SKM-1 treated with dmso at 0.1 percent for 144 hours (cell line): ENCODE measurements around the gene WASHC4.

Experiments
- DNase-seq: peaks from one replicate; lab custom pipeline; 2025; ENCODE audit not compliant: unreplicated experiment; lab: John Stamatoyannopoulos, UW

Gene WASHC4

DNA sequence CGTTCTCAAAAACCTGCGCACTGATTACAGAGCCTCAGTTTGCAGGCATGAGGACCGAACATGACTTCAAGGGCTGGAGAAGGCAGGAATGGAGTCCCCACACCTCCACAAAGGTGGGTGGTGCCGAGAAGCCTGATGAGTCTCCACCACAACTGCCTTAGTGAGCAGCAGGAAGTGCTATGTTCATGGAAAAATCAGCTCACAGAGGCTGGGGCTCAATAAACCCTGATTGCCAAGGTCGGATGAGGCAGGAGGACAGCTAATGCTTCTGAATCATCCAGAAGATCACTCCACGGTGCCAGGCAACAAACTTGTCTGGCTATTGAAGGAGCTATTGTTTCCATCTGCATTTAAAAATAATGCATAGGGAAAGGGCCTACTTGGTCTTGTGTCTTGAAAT lies 97.4 kb downstream of the WASHC4 start:
- DNase-seq, result no peak

DNA sequence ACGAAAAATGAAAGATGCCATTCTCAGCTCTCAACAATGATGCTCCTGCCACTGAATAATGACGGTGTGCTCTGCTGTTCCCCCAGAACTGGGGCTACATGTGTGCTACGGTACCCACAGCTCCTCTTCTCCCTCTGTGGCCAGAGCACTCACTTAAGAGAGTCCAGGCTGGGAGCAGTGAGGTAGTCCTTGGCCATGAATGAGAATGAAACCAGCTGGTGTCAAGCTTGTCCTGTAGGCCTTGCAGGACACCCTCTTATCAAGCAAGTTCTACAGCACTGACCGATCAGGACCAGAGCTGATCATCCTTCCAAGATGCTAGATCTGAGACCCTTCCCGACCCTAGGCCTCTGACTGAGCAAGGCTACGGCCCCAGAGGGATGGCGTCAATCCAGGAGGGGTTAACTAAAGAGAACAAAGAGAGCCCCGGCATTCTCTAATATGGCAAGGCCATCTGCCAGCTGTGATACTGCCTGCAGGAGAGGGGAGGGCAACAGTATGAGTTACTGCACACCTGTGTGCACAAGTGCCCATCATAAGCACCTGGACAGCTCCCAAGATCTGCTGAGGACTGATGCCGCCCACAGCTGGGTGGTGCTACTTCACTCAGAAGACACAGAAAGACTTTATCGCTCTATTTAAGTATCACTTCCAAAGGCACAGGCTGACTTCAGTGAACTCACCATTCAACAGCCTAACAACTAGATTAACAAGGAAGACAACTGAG lies 98.0 kb downstream of the WASHC4 start:
- no peak for DNase-seq

DNA sequence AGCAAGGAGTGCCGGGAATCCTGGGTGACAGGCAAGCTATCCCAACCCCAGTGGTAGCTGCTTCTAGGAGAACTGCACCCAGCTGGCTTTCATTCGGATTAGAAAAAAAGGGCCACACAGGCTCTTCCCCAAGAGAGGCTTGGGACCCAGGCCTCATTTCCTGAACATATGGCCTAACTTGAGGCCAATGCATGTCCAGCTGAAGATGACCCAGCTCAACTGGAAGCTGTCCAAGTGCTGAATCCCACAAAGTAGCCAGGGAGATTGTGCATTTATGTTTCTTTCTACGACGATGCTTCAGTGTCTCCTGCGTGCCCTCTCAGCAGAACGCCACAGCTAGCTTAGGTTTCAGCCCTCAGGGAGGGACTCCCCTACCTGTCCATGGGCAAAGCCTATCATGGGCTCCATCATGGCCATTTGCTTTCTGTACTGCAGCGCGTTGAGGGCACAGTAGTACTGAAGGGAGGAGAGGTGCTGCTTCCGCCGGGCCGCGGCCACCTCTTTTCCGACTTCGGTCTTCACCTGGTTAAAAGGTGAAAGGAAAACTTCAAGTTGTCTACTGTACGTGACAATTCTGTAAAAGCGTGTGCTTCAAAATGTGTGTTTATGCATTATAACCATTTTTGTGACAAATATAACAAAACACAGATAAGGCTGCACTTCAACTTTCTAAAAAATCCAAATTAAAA lies 99.3 kb downstream of the WASHC4 start:
- DNase-seq, result no peak

DNA sequence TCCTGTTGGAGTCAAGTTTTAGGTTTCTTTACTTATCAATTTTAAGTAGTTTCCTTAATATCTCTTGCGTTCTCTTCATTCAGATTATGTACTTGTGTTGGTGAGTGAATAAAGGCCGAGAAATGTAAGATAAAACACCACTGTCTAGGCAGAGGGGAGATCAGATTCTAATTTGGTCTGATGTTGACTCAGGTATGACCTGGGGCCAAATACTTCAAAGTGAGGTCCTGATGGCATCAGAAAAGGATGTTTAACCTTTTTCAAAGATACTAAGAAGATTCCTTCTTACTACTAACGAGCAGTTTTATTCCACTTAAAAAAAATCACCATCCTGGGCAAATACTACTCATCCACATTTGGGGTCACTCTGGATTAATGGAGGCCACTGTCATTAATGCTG lies 101.6 kb downstream of the WASHC4 start:
- DNase-seq, result no peak

DNA sequence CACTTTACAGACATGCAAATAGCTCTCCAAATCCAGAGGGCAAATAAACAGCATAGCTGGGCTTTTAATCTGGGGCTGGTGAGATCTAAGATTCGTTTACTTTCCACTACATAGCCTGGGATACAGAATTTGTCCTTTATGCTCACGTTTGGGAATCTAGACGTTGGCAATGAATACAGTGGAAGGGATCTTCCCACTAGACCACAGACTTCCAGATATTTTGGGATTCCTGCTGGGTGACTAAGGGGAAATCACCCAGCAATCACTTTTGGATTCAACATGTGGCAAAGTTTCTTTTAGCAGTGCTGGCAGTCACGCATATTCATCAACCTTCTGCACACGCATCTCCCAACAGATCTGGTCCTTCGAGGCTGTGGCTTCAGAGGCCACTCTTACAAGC lies 104.9 kb downstream of the WASHC4 start:
- no peak for DNase-seq

DNA sequence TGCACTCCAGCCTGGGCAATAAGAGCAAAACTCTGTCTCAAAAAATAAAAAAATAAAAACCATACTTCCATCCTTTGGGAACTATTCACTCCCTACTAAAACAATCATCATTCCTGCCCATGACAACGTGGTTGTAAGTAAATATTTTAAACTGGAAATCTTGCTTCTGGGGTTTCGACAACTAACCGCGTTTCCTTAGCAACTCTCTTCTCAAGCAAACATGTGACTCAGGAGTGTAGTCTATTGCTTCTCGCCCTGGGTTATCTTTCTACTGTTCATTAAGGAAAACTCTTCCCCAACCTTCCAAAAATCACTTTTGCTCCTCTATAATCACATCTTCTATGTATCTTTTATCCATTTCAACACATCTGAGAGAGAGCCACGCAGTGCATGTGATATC lies 106.6 kb downstream of the WASHC4 start:
- no peak for DNase-seq

DNA sequence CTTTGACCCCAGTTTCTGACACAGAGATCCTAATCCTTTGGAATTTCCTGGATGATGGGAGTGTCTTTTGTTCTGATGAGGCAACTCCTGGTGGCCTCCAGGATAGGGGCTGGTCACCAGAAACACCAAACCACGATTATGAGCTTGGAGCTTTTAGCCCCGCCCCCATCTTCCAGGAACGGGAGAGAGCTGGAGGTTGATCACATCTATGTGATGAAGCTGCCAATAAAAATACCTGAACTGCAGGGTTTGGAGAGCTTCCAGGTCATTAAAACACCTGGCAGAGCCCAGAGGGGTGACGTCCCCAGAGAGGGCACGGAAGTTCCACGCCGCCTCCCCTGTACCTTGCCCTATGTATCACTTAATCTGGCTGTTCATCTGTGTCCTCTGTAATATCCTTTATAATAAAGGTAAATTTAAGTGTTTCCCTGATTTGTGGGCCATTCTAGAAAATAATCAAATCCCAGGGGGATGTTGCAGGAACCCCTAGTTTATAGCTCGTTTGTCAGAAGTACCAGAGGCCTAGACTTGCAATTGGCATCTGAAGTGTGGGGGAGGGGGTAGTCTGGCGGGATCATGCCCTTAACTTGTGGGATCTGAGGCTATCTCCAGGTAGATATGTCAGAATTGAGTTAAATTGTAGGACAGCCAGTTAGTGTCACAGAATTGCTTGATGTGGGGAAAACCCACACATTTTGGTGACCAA lies 107.3 kb downstream of the WASHC4 start:
- DNase-seq, result no peak

DNA sequence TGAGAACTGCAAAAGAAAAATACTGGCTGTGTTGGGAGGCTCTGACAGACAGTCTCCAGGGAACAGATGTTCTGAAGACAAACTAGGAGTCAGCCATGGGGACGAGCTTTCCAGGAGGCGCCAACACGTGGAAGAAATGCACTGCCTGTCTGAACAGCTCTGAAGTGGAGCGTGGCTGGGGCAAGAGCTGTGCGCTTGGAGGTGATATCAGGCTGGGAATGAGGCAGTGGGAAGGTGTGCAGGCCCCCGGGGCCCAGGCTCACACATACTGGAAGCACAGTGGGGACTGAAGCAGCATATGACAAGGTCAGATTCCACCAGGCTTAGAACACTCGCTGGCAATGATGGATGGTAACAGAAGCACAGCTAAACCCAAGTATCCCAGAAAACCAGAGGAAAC lies 110.9 kb downstream of the WASHC4 start:
- no peak for DNase-seq
